Dendritic cell treated with granulocyte-macrophage colony-stimulating factor and Interleukin-4, amounts not matched to agents 40 ng/mL and 50 ng/mL, for 4 days (primary cell): Measurements from ENCODE around the gene IL20.
A peak's percentile ranks its signal among the peaks of the same experiment; 100 is the strongest.
"Not testable (repeated sequence)": the region's sequence is repeated elsewhere in the genome, so short reads cannot be mapped to it uniquely, and the experiment has no call there.

Source experiments
- H3K27ac Mint-ChIP-seq: one replicate; pipeline ENCODE4 v1.8.0; 2022; ENCODE audit warnings: mild to moderate bottlenecking, mixed read lengths
- H3K27me3 Mint-ChIP-seq: one replicate; pipeline ENCODE4 v1.8.0; 2022; ENCODE audit warnings: mild to moderate bottlenecking, mixed read lengths
- H3K36me3 Mint-ChIP-seq: one replicate; pipeline ENCODE4 v1.8.0; 2022; ENCODE audit warnings: low read depth, mixed read lengths
- H3K4me1 Mint-ChIP-seq: one replicate; pipeline ENCODE4 v1.8.0; 2022; ENCODE audit warnings: low read depth, mixed read lengths
- H3K4me3 Mint-ChIP-seq: one replicate; pipeline ENCODE4 v1.8.0; 2022; ENCODE audit warnings: mild to moderate bottlenecking, moderate library complexity, mixed read lengths
- H3K9me3 Mint-ChIP-seq: one replicate; pipeline ENCODE4 v1.8.0; 2022; ENCODE audit warnings: mixed read lengths
- intact Hi-C: fragments of 100-400 bp; cut with micrococcal nuclease; formaldehyde crosslinking; loops from one replicate; pipeline ENCODE4 v1.15.0; 2022

IL20 gene

DNA sequence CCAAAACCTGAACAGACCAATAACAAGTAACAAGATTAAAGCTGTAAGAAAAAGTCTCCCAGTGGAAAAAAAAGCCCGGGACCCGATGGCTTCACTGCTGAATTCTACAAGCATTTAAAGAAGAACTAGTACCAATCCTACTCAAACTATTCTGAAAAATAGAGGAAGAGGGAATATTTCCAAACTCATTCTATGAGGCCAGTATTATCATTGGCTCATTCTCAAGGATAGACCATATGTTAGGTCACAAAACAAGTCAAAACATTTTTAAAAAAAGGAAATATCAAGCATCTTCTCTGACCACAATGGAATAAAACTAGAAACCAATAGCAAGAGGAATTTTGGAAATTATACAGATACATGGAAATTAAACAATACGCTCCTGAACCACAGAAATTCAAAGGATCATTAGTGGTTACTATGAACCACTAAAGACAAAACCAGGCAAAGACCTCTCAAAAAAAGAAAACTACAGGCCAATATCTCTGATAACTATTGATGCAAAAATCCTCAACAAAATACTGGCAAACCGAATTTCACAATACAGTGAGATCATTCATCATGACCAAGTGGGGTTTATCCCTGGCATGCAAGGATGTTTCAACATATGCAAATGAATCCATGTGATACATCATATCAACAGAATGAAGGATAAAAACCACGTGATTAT lies 13.9 kb upstream of the IL20 start:
- H3K27ac Mint-ChIP-seq: peak overlapping the region; percentile 63
- H3K27me3 Mint-ChIP-seq: peaks cover 5% of the 10 kb centered on the region

DNA sequence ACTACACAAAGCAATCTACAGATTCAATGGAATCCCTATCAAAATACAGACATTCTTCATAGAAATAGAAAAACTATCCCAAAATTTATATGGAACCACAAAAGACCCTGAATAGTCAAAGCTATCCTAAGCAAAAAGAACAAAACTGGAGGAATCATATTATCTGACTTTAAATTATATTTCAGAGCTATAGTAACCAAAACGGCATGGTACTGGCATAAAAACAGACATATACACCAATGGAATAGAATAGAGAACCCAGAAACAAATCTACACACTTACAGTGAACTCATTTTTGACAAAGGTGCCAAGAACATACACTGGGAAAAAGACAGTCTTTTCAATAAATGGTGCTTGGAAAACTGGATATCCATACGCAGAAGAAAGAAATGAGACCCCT lies 12.8 kb upstream of the IL20 start:
- intact Hi-C loops, H3K27ac Mint-ChIP-seq, H3K4me3 Mint-ChIP-seq, H3K36me3 Mint-ChIP-seq, H3K27me3 Mint-ChIP-seq: not testable (repeated sequence)
- Mint-ChIP-seq H3K4me1 (peaks cover 55% of the 10 kb centered on the region), H3K9me3 (peaks cover 15% of the 10 kb centered on the region)

More for the DNA sequence above, 13.9 kb upstream of the IL20 start:
- intact Hi-C loops: no loop called here
- peaks cover 45% of the 10 kb centered on the region for H3K4me1 Mint-ChIP-seq
- no peak overlapping the region for H3K4me3 Mint-ChIP-seq
- H3K36me3 Mint-ChIP-seq: no peaks in the 10 kb centered on the region
- H3K9me3 Mint-ChIP-seq: peaks cover 15% of the 10 kb centered on the region

DNA sequence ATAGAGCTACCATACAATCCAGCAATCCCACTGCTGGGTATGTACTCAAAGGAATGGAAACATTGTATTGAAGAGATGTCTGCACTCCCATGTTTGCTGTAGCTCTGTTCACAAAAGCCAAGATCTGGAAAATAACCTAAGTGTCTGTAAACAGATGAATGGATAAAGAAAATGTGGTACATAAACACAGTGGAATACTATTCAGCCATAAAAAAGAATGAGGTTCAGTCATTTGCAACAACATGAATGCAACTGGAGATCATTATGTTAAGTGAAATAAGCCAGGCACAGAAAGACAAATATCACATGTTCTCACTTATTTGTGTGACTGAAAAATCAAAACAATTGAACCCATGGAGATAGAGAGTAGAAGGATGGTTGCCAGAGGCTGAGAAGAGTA lies 11.7 kb upstream of the IL20 start:
- H3K4me3 Mint-ChIP-seq, intact Hi-C loops, H3K36me3 Mint-ChIP-seq, H3K27me3 Mint-ChIP-seq: not testable (repeated sequence)
- H3K9me3 Mint-ChIP-seq: peaks cover 15% of the 10 kb centered on the region
- peak overlapping the region; percentile 32 for H3K27ac Mint-ChIP-seq
- H3K4me1 Mint-ChIP-seq: peaks cover 61% of the 10 kb centered on the region

DNA sequence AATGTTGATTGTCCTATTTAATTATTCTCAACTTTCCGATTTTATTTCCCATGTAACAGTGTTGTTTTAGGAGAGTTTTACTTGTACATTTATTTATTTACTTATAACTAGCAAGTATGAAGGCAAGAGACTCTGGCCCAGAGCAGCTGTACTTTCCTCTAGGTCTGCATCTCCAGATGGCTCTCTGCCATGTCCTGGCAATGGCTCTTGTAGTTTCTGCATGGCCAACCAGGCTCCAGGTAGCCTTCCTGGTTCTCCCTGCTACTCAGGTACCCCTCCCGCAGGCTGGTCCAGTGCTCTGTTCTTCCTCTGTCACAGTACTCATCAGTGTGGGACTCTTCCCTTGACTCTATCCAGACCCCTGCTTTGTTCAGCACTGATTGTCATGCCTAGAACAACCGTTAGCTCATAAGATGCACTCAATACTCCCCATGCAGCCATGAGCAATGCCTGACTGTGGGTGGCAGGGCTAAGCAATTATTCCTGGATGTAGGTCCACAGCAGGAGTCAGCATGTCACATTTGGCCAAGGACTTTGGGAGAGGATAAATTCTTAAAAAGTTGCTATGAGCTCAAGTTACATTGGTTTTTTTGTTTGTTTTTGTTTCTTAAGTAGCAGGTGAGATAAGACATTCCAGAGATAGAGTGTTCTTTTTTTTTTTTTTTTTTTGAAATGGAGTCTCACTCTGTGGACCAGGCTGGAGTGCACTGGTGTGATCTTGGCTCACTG lies 10.9 kb upstream of the IL20 start:
- peaks cover 2% of the 10 kb centered on the region for H3K27me3 Mint-ChIP-seq
- H3K4me3 Mint-ChIP-seq: no peak overlapping the region
- intact Hi-C loops: loop anchor here (5.0 kb wide), 1 partner anchor 32 kb away; no protein-coding TSS in a partner anchor
- peak overlapping the region; percentile 89 for H3K27ac Mint-ChIP-seq
- peaks cover 15% of the 10 kb centered on the region for H3K9me3 Mint-ChIP-seq
- no peaks in the 10 kb centered on the region for H3K36me3 Mint-ChIP-seq
- H3K4me1 Mint-ChIP-seq: peaks cover 64% of the 10 kb centered on the region

DNA sequence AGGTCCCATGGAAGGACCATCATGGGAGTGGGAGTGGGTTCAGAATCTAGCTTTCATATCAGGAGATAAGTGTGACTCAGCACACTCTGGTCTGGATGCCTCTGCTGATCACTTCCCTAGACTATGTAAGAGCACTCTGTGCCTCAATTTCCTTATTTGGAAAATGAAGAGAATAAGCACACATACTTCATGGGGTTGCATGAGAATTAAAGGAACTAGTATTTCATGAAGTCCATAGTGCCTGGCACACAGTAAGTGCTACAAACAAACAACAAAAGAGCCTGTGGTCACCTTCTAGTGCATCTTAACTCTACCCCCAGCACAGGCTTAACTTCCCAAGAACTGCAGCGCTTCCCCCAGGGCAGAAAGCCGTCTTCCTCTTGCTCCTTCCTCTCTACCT lies 9.6 kb upstream of the IL20 start:
- H3K4me3 Mint-ChIP-seq: no peak overlapping the region
- intact Hi-C loops: loop anchor here (5.0 kb wide), 1 partner anchor 34 kb away; no protein-coding TSS in a partner anchor
- peaks cover 9% of the 10 kb centered on the region for H3K9me3 Mint-ChIP-seq
- H3K4me1 Mint-ChIP-seq: peaks cover 66% of the 10 kb centered on the region
- no peaks in the 10 kb centered on the region for H3K36me3 Mint-ChIP-seq
- H3K27me3 Mint-ChIP-seq: no peaks in the 10 kb centered on the region
- peak overlapping the region; percentile 89 for H3K27ac Mint-ChIP-seq

DNA sequence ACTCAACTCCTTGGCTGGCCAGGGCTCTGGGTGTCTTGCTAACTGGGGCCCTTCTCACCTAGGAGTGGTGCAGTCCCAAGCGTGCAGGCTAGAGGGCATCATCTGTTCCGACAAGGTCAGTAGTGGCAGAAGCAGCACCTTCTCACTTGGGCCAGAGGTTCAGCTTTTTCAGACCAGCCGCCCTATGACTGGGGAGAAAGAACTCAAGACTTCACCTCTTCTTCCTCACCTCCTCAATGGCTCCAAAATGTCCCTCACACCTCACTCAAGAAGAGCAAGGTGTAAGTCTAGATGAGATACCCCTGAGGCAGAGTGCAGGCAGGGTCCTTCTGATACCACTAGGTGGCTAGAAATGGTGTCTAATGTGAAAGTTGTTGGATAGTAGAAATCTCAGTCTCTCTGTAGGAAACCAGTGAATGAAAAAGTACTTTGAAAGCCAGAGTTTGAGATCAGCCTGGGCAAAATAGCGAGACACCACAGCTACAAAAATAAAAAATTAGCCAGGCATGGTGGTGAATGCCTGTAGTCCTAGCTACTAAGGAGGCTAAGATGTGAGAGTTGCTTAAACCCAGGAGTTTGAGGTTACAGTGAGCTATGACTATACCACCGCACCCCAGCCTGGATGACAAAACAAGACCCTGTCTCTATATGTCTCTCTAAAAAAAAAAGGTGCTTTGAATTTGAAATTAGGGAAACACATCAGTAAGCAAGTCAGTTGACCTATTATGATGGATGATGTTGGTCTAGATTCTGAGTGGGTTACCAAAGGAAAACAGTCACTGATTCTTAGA lies 8.6 kb upstream of the IL20 start:
- Mint-ChIP-seq H3K9me3 (peaks cover 6% of the 10 kb centered on the region), H3K27ac (peak overlapping the region; percentile 89), H3K27me3 (peaks cover 9% of the 10 kb centered on the region), H3K4me3 (no peak overlapping the region), H3K36me3 (no peaks in the 10 kb centered on the region), H3K4me1 (peaks cover 56% of the 10 kb centered on the region)
- intact Hi-C loops: loop anchor here (5.0 kb wide), 1 partner anchor 35 kb away; no protein-coding TSS in a partner anchor

DNA sequence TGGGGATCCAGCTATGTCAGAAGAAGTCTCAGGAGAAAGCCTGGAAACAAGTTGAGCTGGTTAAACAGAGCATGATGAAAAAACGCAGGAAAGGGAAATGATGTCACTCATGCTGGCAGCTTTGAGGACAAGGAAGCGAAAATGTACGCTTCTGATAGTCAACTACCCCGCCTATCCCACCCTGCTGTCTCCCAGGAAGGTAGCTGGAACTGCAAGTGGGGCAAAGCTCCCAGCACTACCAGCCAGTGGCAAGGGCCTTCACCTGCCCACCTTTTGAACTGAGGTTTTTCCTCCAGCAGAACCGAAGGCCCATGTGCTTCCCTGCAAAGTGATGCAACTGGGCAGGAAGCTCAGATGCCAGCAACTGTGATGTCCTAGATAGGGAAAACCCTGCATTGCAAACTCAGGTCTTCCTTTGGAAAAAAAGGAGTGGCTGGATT lies 6.3 kb upstream of the IL20 start:
- peak overlapping the region; percentile 63 for H3K27ac Mint-ChIP-seq
- H3K4me1 Mint-ChIP-seq: peaks cover 56% of the 10 kb centered on the region
- intact Hi-C loops: loop anchor here (5.0 kb wide), 1 partner anchor 37 kb away; no protein-coding TSS in a partner anchor

DNA sequence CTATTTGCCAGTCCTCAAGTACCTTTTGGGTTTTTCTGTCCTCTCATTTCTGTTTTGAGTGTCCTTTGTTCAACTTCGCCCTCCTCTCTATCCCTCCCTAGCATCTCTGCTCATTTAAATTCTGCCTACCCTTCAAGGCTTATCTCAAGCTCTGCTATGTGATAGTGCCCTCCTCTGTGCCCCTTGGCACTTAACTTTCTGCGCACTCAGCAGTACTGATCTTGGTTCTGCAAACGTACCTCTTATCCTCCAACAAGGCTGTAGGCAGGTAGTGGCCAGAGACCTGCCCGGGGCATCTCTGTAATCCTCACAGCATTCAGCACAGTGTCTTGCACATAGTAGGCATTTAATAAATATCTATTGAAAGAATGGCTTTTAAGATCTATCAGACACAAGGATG lies 5.3 kb upstream of the IL20 start:
- Mint-ChIP-seq H3K27ac (no peak overlapping the region), H3K4me3 (no peak overlapping the region), H3K27me3 (peaks cover 18% of the 10 kb centered on the region), H3K4me1 (peaks cover 47% of the 10 kb centered on the region), H3K36me3 (no peaks in the 10 kb centered on the region), H3K9me3 (no peaks in the 10 kb centered on the region)
- intact Hi-C loops: no loop called here

More for the DNA sequence above, 6.3 kb upstream of the IL20 start:
- Mint-ChIP-seq H3K27me3 (peaks cover 16% of the 10 kb centered on the region), H3K9me3 (no peaks in the 10 kb centered on the region), H3K4me3 (no peak overlapping the region), H3K36me3 (no peaks in the 10 kb centered on the region)

DNA sequence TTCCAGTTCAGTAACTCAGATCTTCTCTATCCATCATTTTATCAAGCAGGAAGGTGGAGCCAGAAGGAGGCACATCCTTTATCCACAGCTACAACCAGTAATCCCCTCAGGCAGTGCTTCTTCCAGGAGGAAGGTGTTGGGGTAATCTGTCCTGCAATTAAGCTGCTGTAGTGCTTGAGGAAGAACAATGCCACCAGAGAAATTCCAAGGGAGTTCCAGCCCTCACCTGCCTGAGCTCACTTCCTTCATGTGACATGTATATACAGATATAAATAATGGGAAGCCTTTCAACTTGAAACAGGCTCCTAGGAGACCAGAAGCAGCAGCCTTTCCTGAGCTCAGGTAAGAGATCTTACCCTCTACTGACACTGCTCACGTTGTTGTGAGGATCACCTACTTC lies 2.2 kb upstream of the IL20 start:
- Mint-ChIP-seq H3K36me3 (no peaks in the 10 kb centered on the region), H3K9me3 (no peaks in the 10 kb centered on the region), H3K4me1 (peaks cover 20% of the 10 kb centered on the region), H3K4me3 (no peak overlapping the region), H3K27ac (no peak overlapping the region), H3K27me3 (peaks cover 46% of the 10 kb centered on the region)
- intact Hi-C loops: no loop called here

DNA sequence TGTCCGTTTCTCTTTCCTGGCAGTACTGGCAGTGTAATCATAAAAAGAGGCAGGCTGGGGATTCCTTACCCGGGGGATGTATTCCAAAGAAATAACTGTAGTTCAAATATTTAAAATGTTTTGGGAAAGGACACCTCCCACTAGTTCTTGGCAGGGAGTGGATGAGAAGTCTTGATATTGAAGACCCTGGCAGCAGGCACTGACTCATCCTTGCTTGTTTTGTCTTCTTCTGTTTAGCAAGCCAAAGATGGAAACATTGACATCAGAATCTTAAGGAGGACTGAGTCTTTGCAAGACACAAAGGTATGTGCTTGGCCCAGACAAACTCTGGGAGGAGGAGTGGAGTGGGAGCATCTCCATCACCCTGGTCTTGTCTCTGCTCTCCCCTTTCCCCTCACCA lies 639 bp downstream of the IL20 start:
- peaks cover 56% of the 10 kb centered on the region for H3K27me3 Mint-ChIP-seq
- H3K27ac Mint-ChIP-seq: no peak overlapping the region
- no peaks in the 10 kb centered on the region for H3K4me1 Mint-ChIP-seq
- no peaks in the 10 kb centered on the region for H3K36me3 Mint-ChIP-seq
- no peak overlapping the region for H3K4me3 Mint-ChIP-seq
- H3K9me3 Mint-ChIP-seq: no peaks in the 10 kb centered on the region
- intact Hi-C loops: no loop called here

DNA sequence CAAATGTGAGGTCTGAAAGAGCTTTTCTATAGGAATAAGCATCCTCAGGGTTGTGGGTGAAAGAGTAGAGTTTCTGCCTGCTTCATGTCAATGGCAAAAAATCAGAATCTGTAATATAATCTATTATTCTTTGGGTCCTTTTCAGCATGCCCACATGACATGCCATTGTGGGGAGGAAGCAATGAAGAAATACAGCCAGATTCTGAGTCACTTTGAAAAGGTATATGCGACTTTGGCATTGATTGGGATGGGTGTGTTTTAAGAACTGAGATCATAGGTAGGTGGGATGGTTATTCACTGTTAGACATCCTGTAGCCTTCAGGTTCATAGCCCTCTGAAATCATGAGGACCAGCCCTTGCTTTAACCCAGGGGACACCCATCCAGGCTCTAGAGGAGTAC lies 1.8 kb downstream of the IL20 start:
- Mint-ChIP-seq H3K27ac (no peak overlapping the region), H3K9me3 (no peaks in the 10 kb centered on the region), H3K27me3 (peaks cover 46% of the 10 kb centered on the region), H3K36me3 (no peaks in the 10 kb centered on the region), H3K4me3 (no peak overlapping the region), H3K4me1 (no peaks in the 10 kb centered on the region)
- intact Hi-C loops: no loop called here

DNA sequence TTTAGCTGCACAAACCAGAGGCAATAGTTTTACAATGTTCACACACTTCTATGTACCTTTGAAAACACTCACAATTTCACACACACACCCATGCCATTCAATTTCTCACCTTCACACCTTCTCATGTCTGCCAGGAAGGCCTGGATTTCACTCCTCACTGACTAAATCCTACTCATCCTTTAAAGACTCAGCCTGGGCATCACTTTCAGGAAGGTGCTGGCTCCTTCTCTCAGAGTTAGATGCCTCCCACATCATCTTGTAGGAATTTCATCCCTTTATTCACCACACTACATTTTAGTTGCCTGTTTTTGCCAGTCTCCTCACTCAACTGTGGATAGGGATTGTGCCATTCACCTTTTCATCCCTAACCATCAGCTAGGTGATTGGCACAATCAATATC lies 2.3 kb downstream of the IL20 start:
- H3K9me3 Mint-ChIP-seq: no peaks in the 10 kb centered on the region
- no peaks in the 10 kb centered on the region for H3K4me1 Mint-ChIP-seq
- no peak overlapping the region for H3K4me3 Mint-ChIP-seq
- H3K36me3 Mint-ChIP-seq: no peaks in the 10 kb centered on the region
- intact Hi-C loops: no loop called here
- H3K27me3 Mint-ChIP-seq: peaks cover 46% of the 10 kb centered on the region
- H3K27ac Mint-ChIP-seq: no peak overlapping the region

DNA sequence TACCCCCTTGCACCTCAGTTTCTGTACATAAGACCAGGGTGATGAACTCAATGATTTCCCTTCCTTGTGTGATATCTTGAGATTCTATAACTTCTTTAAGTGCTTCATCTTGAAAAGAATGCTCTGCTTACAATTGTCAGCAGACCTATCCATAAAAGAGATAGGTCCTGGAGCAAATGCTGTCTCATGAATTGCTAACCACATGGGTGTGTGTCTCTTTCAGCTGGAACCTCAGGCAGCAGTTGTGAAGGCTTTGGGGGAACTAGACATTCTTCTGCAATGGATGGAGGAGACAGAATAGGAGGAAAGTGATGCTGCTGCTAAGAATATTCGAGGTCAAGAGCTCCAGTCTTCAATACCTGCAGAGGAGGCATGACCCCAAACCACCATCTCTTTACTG lies 2.8 kb downstream of the IL20 start:
- no peak overlapping the region for H3K4me3 Mint-ChIP-seq
- H3K36me3 Mint-ChIP-seq: no peaks in the 10 kb centered on the region
- intact Hi-C loops: no loop called here
- no peaks in the 10 kb centered on the region for H3K4me1 Mint-ChIP-seq
- H3K27ac Mint-ChIP-seq: no peak overlapping the region
- peaks cover 40% of the 10 kb centered on the region for H3K27me3 Mint-ChIP-seq
- no peaks in the 10 kb centered on the region for H3K9me3 Mint-ChIP-seq

DNA sequence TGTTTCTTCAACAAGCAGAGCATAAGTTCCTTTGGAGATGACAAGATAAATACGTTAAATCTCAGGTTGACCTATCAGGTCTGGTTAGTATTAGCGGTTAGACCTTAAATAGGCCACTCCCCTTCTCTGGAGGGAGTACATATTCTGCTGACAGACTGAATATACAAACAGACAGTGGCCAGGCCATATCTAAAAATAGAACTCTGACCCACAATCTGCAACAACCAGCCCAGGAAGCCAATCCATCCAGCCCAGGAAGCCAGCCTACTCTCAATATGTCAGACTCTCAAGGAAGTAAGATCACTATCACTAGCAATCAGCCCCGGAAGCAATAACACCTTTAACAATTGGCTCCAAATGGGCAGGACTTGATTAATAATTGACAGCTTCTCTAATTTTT lies 6.7 kb downstream of the IL20 start:
- intact Hi-C loops: no loop called here
- peaks cover 9% of the 10 kb centered on the region for H3K9me3 Mint-ChIP-seq
- no peaks in the 10 kb centered on the region for H3K4me1 Mint-ChIP-seq
- H3K36me3 Mint-ChIP-seq: no peaks in the 10 kb centered on the region
- H3K27ac Mint-ChIP-seq: no peak overlapping the region
- no peak overlapping the region for H3K4me3 Mint-ChIP-seq
- peaks cover 27% of the 10 kb centered on the region for H3K27me3 Mint-ChIP-seq
